Spleen (tissue), 11 donors: ENCODE data around the gene TP53. TPM values are rescaled to one million over a fixed set of nuclear protein-coding genes. Genes with fewer than 3 reads are reported as not detected.

Experiments
- DNase-seq: peaks from one replicate; pipeline ENCODE4 v3.0.0-alpha.2; 2020
- H3K27ac ChIP-seq, 8 donors: fragments of 200-600 bp; sonication (generic) in 7 of 8; 1 replicate in 4 of 8; 2 replicates in 4 of 8; pipeline versions ENCODE4 v1.5.0 to v1.8.0; 2016 to 2021; ENCODE audit warnings: inconsistent platforms in 4 of 8, mild to moderate bottlenecking in 4 of 8, moderate library complexity in 1 of 8
- H3K27me3 ChIP-seq, 7 donors: fragments of 200-600 bp; sonication (generic) in 6 of 7; replicated peaks in 1 of 7; 1 replicate in 4 of 7; 2 replicates in 3 of 7; pipeline versions ENCODE4 v1.5.0 to v1.8.0; 2016 to 2021; ENCODE audit warnings: inconsistent platforms in 3 of 7, mild to moderate bottlenecking in 1 of 7
- H3K36me3 ChIP-seq, 6 donors: fragments of 200-600 bp; sonication (generic) in 5 of 6; 1 replicate in 4 of 6; 2 replicates in 2 of 6; pipeline versions ENCODE4 v1.5.0 to v1.8.0; 2016 to 2021; ENCODE audit warnings: inconsistent platforms in 2 of 6
- H3K4me1 ChIP-seq, 6 donors: fragments of 200-600 bp; sonication (generic) in 5 of 6; 1 replicate in 3 of 6; 2 replicates in 3 of 6; pipeline versions ENCODE4 v1.5.0 to v1.8.0; 2016 to 2021; ENCODE audit warnings: inconsistent platforms in 3 of 6
- H3K4me3 ChIP-seq, 8 donors: fragments of 200-600 bp; sonication (generic) in 7 of 8; 1 replicate in 4 of 8; 2 replicates in 4 of 8; pipeline versions ENCODE4 v1.5.0 to v1.8.0; 2016 to 2021; ENCODE audit warnings: inconsistent platforms in 4 of 8, mild to moderate bottlenecking in 4 of 8, moderate library complexity in 2 of 8
- H3K9me3 ChIP-seq, 8 donors: fragments of 200-600 bp; sonication (generic) in 7 of 8; 1 replicate in 4 of 8; 2 replicates in 4 of 8; pipeline versions ENCODE4 v1.5.0 to v1.8.0; 2016 to 2021; ENCODE audit warnings: inconsistent platforms in 4 of 8
- POLR2A ChIP-seq, 3 donors: fragments of 450-650 bp; IDR thresholded peaks; one replicate each; pipeline ENCODE4 v1.5.1; 2017; ENCODE audit warnings: antibody characterized with exemption in 3 of 3, mild to moderate bottlenecking in 1 of 3
- POLR2AphosphoS5 ChIP-seq, 3 donors: sonication (generic); formaldehyde crosslinking; IDR thresholded peaks; one replicate each; pipeline ENCODE4 v1.5.1; 2017; ENCODE audit warnings: antibody characterized with exemption in 3 of 3
- WGBS, 5 donors: extraction: QIAGEN DNeasy Blood & Tissue Kit in 3 of 5; methylation state at CpG; one replicate each; pipeline versions ENCODE4 v1.1.5 to v1.1.7; 2013 to 2018; 5-methylcytosine and 5-hydroxymethylcytosine counted together
- intact Hi-C: fragments of 100-400 bp; cut with DNase I; formaldehyde crosslinking; loops from one replicate; pipeline ENCODE4 v1.15.0; 2023; ENCODE audit warnings: low total_unique reads
- polyA plus RNA-seq, 3 donors: library from polyadenylated mRNA; stranded (reverse); fragments of 200-250 nt; gene quantifications; one replicate each; pipeline ENCODE4 v1.2.1, GENCODE V29; 2013
- total RNA-seq, 7 donors: library from RNA; depleted of rRNA in 3 of 7; stranded (reverse); fragments of >200 nt in 3 of 7; fragmentation: NEBNext Ultra II Directional in 4 of 7; extraction: Animal tissue kit (Norgen Biotek cat#: 25700) in 4 of 7; gene quantifications; one replicate each; pipeline versions ENCODE4 v1.1.0 to v1.2.1, GENCODE V29; 2016 to 2021
- TF ChIP-seq, protein P1 (sequence below), 11 experiments: fragments of 200-600 bp in 7 of 11; fragments of 450-650 bp in 4 of 11; sonication (generic) in 4 of 11; IDR thresholded peaks in 8 of 11; conservative IDR thresholded peaks in 3 of 11; 1 replicate in 7 of 11; 2 replicates in 4 of 11; pipeline versions ENCODE4 v1.4.0 to v1.8.0; 2016 to 2021; ENCODE audit warnings: antibody characterized with exemption in 11 of 11, inconsistent platforms in 4 of 11, mild to moderate bottlenecking in 1 of 11
- donor health status: healthy with polysubstance abuse.
- donor health status: DM: no; HTN: no; CAD: no; lungs with moderate emphysema.
- donor health status: DM: no; HTN: no; CAD: no.
- donor health status: Bipolar disorder and iron deficiency.
- donor health status: healthy.
- donor health status: DM: no; HTN: no; CAD: no.
- donor health status: DM: yes; HTN: yes; CAD: no.

The TP53 gene
- total and polyA plus RNA-seq, 10 donors, result 33.6 to 83.9 (median 44.9) TPM

DNA sequence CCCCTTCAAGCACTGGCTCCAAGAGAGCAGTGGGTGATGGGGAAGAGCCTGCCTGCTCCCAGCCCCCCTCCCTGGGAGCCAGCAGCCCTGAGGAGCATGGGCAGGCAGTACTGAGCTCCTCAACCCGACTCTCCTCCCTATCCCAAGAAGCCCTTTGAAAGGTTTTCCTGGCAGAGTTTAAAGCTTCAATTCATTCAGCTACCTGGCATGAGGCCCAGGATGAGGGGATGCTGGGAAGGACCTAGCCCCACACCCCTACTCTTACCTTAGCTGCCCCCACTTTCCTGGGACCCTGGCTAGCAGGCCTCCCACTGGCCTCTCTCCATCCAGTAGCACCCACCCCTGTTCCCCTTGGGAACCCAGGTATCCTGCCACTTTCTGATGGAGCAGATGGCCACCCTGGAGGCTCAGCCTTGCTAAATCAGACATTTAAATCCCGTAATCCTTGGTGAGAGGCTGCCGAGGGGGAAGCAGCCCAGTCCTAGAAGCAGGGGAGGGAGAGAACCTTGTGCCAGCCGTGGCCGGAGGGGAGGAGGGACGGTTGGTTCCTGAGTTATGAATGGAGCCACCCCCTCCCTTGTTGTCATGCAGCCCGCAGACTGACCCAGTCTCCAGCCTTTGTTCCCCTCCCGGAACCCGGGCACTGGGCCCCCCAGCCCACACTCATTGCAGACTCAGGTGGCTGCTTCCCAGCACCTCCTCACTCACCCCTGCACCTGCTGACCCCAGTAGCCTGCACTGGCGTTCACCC is 19.5 kb downstream of the TP53 start:
- peaks cover 0 to 75% (median 65%) of the 10 kb centered on the region in 6 donors for H3K36me3 ChIP-seq

GRCh38 chr17:7656958-7657609 is 30.2 kb downstream of the TP53 start:
- Histone ChIP-seq H3K27ac (peak overlapping the region in 5 of 8 donors; percentile 4 to 50 (median 23)), H3K4me3 (no peak overlapping the region), H3K4me1 (peaks cover 0 to 6% (median under 1%) of the 10 kb centered on the region in 6 donors), H3K9me3 (no peaks in the 10 kb centered on the region), H3K36me3 (no peaks in the 10 kb centered on the region), H3K27me3 (peaks cover 0 to 15% (median 5%) of the 10 kb centered on the region in 7 donors)
- TF ChIP-seq POLR2AphosphoS5 (IDR thresholded peaks at IDR 0.05), result peak in 2 of 3 donors; percentile 22 to 35
- TF ChIP-seq POLR2A (IDR thresholded peaks at IDR 0.05), result no peak
- WGBS, 5 donors, result 58 to 73% (median 61%) methylated on average over 10 of the region's 10 CpGs
- no peak for DNase-seq
- intact Hi-C loops, result no loop called here

More for the DNA sequence above, 19.5 kb downstream of the TP53 start:
- intact Hi-C loops, result no loop called here
- Histone ChIP-seq H3K27me3 (no peaks in the 10 kb centered on the region), H3K9me3 (no peaks in the 10 kb centered on the region), H3K4me3 (no peak overlapping the region), H3K4me1 (no peaks in the 10 kb centered on the region), H3K27ac (no peak overlapping the region)
- TF ChIP-seq POLR2A (IDR thresholded peaks at IDR 0.05), result no peak
- TF ChIP-seq, protein P1, sequence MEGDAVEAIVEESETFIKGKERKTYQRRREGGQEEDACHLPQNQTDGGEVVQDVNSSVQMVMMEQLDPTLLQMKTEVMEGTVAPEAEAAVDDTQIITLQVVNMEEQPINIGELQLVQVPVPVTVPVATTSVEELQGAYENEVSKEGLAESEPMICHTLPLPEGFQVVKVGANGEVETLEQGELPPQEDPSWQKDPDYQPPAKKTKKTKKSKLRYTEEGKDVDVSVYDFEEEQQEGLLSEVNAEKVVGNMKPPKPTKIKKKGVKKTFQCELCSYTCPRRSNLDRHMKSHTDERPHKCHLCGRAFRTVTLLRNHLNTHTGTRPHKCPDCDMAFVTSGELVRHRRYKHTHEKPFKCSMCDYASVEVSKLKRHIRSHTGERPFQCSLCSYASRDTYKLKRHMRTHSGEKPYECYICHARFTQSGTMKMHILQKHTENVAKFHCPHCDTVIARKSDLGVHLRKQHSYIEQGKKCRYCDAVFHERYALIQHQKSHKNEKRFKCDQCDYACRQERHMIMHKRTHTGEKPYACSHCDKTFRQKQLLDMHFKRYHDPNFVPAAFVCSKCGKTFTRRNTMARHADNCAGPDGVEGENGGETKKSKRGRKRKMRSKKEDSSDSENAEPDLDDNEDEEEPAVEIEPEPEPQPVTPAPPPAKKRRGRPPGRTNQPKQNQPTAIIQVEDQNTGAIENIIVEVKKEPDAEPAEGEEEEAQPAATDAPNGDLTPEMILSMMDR (IDR thresholded peaks at IDR 0.05 in 8 of 11, conservative IDR thresholded peaks at IDR 0.05 in 3 of 11), result no peak
- TF ChIP-seq POLR2AphosphoS5 (IDR thresholded peaks at IDR 0.05), result no peak
- no peak for DNase-seq
- WGBS, 5 donors, result 84 to 93% (median 86%) methylated on average over 9 to 10 of the region's 10 CpGs

DNA sequence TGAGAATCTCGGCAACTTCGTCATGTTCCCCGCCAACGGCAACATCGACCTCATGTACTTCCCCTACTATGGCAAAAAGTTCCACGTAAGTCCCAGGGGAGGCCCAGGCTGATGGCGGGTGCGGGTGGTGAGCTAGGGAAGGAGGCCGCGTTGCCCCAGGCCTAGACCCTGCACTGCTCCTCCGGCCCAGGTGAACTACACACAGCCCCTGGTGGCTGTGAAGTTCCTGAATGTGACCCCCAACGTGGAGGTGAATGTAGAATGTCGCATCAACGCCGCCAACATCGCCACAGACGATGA is 31.8 kb downstream of the TP53 start:
- Histone ChIP-seq H3K27me3 (peaks cover 0 to 31% (median 21%) of the 10 kb centered on the region in 7 donors), H3K27ac (no peak overlapping the region), H3K9me3 (no peaks in the 10 kb centered on the region), H3K4me3 (no peak overlapping the region), H3K4me1 (peaks cover 9 to 22% (median 15%) of the 10 kb centered on the region in 6 donors), H3K36me3 (no peaks in the 10 kb centered on the region)
- TF ChIP-seq POLR2AphosphoS5 (IDR thresholded peaks at IDR 0.05) (no peak), POLR2A (IDR thresholded peaks at IDR 0.05) (no peak)
- TF ChIP-seq, protein P1 (IDR thresholded peaks at IDR 0.05 in 8 of 11, conservative IDR thresholded peaks at IDR 0.05 in 3 of 11), result no peak
- no peak for DNase-seq
- intact Hi-C loops, result no loop called here
- WGBS, 5 donors, result 86 to 92% (median 88%) methylated on average over 17 of the region's 17 CpGs

DNA sequence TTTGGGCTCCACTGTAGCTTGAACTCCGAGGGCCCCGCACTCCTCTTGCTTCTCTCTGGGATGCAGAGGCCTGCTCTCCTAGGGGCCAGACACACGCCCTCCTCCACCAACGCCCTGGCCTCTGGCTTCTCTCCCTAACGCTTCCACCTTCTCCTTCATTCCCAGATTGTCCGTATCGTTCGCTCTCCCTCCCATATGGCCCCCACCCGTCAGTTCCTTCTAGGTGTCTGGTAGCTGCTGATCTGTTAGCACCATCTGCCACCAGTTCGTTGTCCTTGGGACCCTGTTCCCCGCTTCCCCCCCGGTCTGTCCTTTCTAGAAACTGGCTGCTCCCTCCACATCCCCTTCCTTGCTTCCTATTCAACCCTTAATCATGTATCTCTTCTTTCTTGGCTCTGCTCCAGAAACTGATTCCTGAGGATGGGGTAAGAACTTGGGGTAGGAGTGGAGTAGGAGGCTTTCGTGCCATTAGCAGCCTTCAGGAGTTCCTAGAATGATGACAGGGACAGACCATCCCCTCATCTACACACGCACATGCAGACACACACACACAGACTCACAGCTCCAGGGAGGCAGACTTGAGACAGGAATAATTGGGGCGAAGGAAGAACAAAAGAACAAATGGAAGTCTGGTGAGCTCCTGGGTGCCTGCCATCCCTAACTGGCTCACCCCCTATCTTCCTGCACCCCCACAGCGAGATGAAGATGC is 32.3 kb downstream of the TP53 start:
- intact Hi-C loops, result no loop called here
- Histone ChIP-seq H3K4me3 (no peak overlapping the region), H3K9me3 (no peaks in the 10 kb centered on the region), H3K27ac (no peak overlapping the region), H3K4me1 (peaks cover 9 to 27% (median 20%) of the 10 kb centered on the region in 6 donors), H3K27me3 (peaks cover 0 to 36% (median 26%) of the 10 kb centered on the region in 7 donors), H3K36me3 (no peaks in the 10 kb centered on the region)
- WGBS, 5 donors, result 72 to 87% (median 86%) methylated on average over 16 of the region's 16 CpGs
- no peak for DNase-seq
- TF ChIP-seq POLR2AphosphoS5 (IDR thresholded peaks at IDR 0.05) (no peak), POLR2A (IDR thresholded peaks at IDR 0.05) (no peak)
- TF ChIP-seq, protein P1 (IDR thresholded peaks at IDR 0.05 in 8 of 11, conservative IDR thresholded peaks at IDR 0.05 in 3 of 11), result no peak
